Measurements from ENCODE around the gene CLEC5A. TPM values are rescaled to one million over a fixed set of nuclear protein-coding genes. Genes with fewer than 3 reads are reported as not detected.

Gene CLEC5A
- total RNA-seq, 1 experiment from 2014 or later: not detected

DNA sequence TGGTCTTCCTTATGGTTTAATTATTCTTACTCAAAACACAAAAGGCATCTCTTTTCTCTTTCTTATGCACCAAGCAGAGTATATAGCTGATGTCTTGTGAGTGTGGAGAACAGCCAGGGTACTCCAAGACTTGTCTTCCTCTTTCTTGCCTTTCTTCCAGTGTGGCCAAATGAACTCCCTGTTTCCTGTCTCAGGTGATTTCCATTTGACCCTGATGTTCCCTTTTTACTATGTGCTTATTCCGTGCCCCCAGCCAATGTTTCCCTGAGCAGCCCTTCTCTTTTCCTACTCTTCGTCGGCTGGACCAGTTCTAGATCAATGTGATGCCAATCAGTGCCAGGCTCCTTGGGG is 18.0 kb downstream of the CLEC5A start:
- no peak overlapping the region for H3K4me3 ChIP-seq (ENCODE audit: low read depth in 2 of 2, low read length in 2 of 2)
- H3K27ac ChIP-seq (ENCODE audit: low read length): no peak overlapping the region
- no peaks in the 10 kb centered on the region for H3K27me3 ChIP-seq (ENCODE audit: control insufficient read depth, insufficient read depth, low read length)
- in situ Hi-C loops (cut with HindIII; ENCODE audit: low pct_unique_long_range_greater_than_20kb, low sequenced_read_pairs): no loop called here
- no peaks in the 10 kb centered on the region for H3K9me3 ChIP-seq (ENCODE audit: control insufficient read depth, insufficient read depth, low read depth, low read length)
- BruUV-seq (replicated peaks): no TSS peak
- no peaks in the 10 kb centered on the region for H3K36me3 ChIP-seq (ENCODE audit: control insufficient read depth, insufficient read depth, low read length)
- TF ChIP-seq REST (IDR thresholded peaks at IDR 0.05; ENCODE audit: insufficient read depth in 1 of 2, low read depth in 2 of 2, low read length in 1 of 2): no peak
- TF ChIP-seq SIN3A (IDR thresholded peaks at IDR 0.05; ENCODE audit: borderline replicate concordance, insufficient read depth, low read depth, low read length): no peak
- no peak for TF ChIP-seq TCF7L2 (IDR thresholded peaks at IDR 0.05; ENCODE audit: low read depth, low read length)
- CTCF ChIA-PET: no interaction called here
- H3K4me1 ChIP-seq (ENCODE audit: control insufficient read depth, insufficient read depth, low read length): no peaks in the 10 kb centered on the region
- intact Hi-C loops (cut with micrococcal nuclease; ENCODE audit: unreplicated experiment): no loop called here
- ATAC-seq: no peak
- POLR2A ChIA-PET: no interaction called here
- no peak for DNase-seq (ENCODE audit: low read depth, low spot score)

DNA sequence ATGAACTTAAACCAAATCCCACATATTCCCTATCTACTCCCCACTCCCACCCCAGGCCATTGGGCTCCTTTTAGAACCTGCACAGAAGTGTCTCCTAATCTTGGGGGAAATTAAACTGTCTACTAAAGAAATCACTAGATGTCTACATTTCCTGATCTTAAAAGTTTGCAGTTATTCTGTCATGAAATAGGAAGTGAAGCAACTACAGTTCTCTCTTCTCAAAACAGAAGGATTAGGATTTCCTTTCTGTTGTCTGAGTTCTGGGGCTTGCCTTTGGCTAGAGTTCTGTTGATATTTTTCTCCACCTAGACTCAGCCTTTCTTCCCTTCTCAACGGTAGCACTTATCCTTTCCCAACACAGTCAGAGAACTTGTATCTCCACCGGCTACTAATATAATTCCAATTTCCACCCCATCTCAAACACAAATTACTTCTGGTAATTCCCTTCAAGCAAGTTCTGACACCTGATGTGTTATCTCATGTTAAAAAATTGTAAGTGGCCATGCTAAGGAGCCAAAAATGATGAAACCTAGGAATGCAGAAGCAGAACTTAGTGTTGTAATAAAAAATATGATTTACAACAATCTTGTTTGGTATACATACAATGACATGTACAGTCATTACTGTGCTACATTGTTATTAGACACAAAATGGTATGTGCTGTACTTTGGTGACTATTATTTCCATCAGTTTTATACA is 18.5 kb downstream of the CLEC5A start:
- POLR2A ChIA-PET: no interaction called here
- intact Hi-C loops (cut with micrococcal nuclease; ENCODE audit: unreplicated experiment): no loop called here

More for the DNA sequence above, 18.5 kb downstream of the CLEC5A start:
- H3K27me3 ChIP-seq (ENCODE audit: control insufficient read depth, insufficient read depth, low read length): no peaks in the 10 kb centered on the region
- no peaks in the 10 kb centered on the region for H3K9me3 ChIP-seq (ENCODE audit: control insufficient read depth, insufficient read depth, low read depth, low read length)
- DNase-seq (ENCODE audit: low read depth, low spot score) (no peak), ATAC-seq (no peak)
- BruUV-seq (replicated peaks): no TSS peak
- CTCF ChIA-PET: interaction anchor here (0.7 kb wide), 1 partner anchor 803 kb away, joined by 5 read pairs; no protein-coding TSS in a partner anchor
- TF ChIP-seq REST (IDR thresholded peaks at IDR 0.05; ENCODE audit: insufficient read depth in 1 of 2, low read depth in 2 of 2, low read length in 1 of 2) (no peak), TCF7L2 (IDR thresholded peaks at IDR 0.05; ENCODE audit: low read depth, low read length) (no peak), POLR2AphosphoS5 (IDR thresholded peaks at IDR 0.05; ENCODE audit: low read depth, low read length) (no peak), SIN3A (IDR thresholded peaks at IDR 0.05; ENCODE audit: borderline replicate concordance, insufficient read depth, low read depth, low read length) (no peak), CTCF (IDR thresholded peaks at IDR 0.05) (no peak)
- no peaks in the 10 kb centered on the region for H3K4me1 ChIP-seq (ENCODE audit: control insufficient read depth, insufficient read depth, low read length)
- H3K36me3 ChIP-seq (ENCODE audit: control insufficient read depth, insufficient read depth, low read length): no peaks in the 10 kb centered on the region
- H3K4me3 ChIP-seq (ENCODE audit: low read depth in 2 of 2, low read length in 2 of 2): no peak overlapping the region
- H3K27ac ChIP-seq (ENCODE audit: low read length): no peak overlapping the region
- in situ Hi-C loops (cut with HindIII; ENCODE audit: low pct_unique_long_range_greater_than_20kb, low sequenced_read_pairs): no loop called here
